AG04449 (cell line): ENCODE data around the gene ENOX1.

Source experiments
- CTCF ChIA-PET: fragments of 350-600 bp; formaldehyde crosslinking; extraction: SDS; loops from one replicate; lab custom pipeline; 2021; ENCODE audit warnings: antibody characterized with exemption; lab: Yijun Ruan, JAX
- POLR2A ChIA-PET: fragments of 400-600, 350-600 bp; formaldehyde crosslinking; extraction: SDS; loops from one replicate; lab custom pipeline; 2020; ENCODE audit warnings: antibody characterized with exemption, inconsistent platforms; lab: Yijun Ruan, JAX
- DNase-seq: peaks from one replicate; pipeline ENCODE4 v3.0.0-alpha.2; 2010; ENCODE audit warnings: low read depth, low spot score
- H3K4me3 ChIP-seq: 2 replicates; pipeline ENCODE4 v1.5.1; 2011; ENCODE audit warnings: low read depth, mild to moderate bottlenecking, control low read depth, low read length
- TF ChIP-seq, protein P1 (sequence below): IDR thresholded peaks from one replicate; pipeline ENCODE4 v1.5.1; 2011; ENCODE audit warnings: mild to moderate bottlenecking, moderate library complexity, low read length, control low read depth, inconsistent platforms; ENCODE audit not compliant: insufficient read depth; ENCODE audit errors: missing control alignments

ENOX1 gene

DNA sequence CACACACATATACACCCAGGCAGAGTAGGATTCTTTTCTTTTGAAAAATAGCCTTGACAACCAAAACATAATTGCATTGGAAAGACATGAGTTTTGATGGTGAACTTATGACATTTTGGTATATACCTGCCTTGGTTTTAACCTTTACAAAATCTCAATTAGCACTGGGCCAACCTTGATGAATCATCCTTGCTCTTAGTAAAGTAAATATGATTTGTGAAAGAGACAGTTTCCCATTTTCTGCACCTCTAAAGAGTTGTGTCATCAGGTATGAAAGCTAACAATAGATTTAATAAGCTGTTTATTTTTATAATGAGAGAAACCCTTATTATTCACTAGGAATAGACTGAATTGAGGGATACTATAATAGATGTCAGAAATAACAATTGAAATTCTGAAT lies 15.7 kb upstream of the ENOX1 start:
- ChIA-PET CTCF (interaction anchor here (0.8 to 4.8 kb wide), 8 partner anchors 10 to 981 kb away, joined by 3 to 55 read pairs (median 12); no protein-coding TSS in a partner anchor), POLR2A (no interaction called here)
- TF ChIP-seq, protein P1, sequence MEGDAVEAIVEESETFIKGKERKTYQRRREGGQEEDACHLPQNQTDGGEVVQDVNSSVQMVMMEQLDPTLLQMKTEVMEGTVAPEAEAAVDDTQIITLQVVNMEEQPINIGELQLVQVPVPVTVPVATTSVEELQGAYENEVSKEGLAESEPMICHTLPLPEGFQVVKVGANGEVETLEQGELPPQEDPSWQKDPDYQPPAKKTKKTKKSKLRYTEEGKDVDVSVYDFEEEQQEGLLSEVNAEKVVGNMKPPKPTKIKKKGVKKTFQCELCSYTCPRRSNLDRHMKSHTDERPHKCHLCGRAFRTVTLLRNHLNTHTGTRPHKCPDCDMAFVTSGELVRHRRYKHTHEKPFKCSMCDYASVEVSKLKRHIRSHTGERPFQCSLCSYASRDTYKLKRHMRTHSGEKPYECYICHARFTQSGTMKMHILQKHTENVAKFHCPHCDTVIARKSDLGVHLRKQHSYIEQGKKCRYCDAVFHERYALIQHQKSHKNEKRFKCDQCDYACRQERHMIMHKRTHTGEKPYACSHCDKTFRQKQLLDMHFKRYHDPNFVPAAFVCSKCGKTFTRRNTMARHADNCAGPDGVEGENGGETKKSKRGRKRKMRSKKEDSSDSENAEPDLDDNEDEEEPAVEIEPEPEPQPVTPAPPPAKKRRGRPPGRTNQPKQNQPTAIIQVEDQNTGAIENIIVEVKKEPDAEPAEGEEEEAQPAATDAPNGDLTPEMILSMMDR, result no peak
- no peak overlapping the region for H3K4me3 ChIP-seq
- no peak for DNase-seq

DNA sequence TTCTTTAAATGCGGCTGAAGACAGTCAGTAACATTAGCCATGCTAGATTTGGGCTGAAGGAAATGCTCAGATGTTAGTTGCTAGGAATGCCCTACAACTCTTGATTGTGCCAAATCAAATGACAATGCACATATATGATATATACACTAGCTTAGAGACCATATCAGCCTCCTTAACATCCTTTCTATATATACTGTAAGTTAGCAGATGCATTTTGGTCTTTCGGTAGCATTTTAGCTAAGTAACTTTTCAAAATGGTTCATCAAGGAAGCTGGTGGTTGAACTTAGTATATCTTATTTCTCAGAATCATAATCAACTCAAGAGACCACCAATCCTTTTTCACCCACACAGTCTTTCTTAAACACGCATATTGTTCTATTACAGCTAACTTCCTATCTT lies 14.1 kb upstream of the ENOX1 start:
- DNase-seq, result no peak
- CTCF ChIA-PET, result interaction anchor here (1.1 to 1.9 kb wide), 5 partner anchors 9 to 1206 kb away, joined by 3 to 9 read pairs (median 5); no protein-coding TSS in a partner anchor

DNA sequence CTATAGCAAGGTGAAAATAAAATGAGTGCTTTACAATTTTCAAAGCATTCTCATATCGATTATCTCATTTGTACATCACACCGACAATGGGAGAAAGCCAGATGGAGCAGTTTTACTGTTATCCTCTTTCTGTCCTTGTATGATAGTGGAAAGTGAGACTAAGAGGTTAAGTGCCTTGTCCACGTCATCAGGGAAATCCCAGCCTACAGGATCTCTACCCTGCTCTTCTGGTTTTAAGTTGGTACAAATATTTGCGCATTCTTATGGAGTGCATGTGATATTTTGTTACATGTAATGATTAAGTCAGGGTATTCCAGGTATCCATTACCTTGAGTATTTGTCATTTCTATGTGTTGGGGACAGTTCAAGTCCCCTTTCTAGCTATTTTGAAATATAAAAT lies 12.4 kb upstream of the ENOX1 start:
- POLR2A ChIA-PET, result no interaction called here
- H3K4me3 ChIP-seq, result no peak overlapping the region
- CTCF ChIA-PET, result no interaction called here
- DNase-seq, result no peak
- TF ChIP-seq, protein P1, result no peak

More for the DNA sequence above, 14.1 kb upstream of the ENOX1 start:
- TF ChIP-seq, protein P1, result no peak
- POLR2A ChIA-PET, result no interaction called here
- no peak overlapping the region for H3K4me3 ChIP-seq

DNA sequence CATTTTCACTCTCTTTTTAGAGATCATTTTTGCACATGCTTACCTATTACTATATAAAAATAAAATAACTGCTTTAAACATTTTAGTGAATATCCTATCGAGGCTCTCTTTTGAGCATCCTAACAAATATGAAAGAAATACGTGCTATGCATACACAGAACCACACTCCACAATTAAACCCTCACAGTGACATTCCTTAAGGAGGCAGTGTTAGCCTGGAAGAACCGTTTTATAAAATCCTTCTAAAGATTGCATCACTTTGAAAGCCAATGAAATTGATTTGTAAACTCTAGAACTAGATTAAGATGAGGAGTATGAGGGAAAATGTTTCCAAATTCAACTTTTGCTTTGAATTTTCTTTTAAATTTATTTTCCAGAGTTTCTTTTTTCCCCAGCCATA lies 11.1 kb upstream of the ENOX1 start:
- H3K4me3 ChIP-seq, result no peak overlapping the region
- ChIA-PET CTCF (no interaction called here), POLR2A (no interaction called here)
- TF ChIP-seq, protein P1, result no peak
- DNase-seq, result no peak

DNA sequence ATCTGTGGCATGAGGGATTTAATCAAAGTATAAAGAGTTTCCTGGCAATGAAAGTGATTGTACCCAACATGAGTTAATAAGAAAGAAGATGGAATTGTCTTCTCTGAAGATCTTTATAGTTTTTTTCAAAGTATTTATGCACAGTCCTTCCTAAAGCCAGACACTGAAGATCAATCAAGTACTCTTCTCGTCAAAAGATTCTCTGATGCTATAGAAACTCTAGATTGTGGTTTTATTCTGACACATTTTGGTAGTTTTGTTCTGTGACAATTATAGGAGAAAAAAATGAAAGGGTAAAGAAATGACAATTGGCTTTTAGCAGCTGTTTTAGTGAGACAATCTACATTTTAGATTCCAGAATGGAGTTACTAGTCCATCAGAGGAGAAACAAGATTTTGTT lies 10.4 kb upstream of the ENOX1 start:
- ChIA-PET POLR2A (no interaction called here), CTCF (no interaction called here)
- TF ChIP-seq, protein P1, result no peak
- H3K4me3 ChIP-seq, result no peak overlapping the region
- no peak for DNase-seq

DNA sequence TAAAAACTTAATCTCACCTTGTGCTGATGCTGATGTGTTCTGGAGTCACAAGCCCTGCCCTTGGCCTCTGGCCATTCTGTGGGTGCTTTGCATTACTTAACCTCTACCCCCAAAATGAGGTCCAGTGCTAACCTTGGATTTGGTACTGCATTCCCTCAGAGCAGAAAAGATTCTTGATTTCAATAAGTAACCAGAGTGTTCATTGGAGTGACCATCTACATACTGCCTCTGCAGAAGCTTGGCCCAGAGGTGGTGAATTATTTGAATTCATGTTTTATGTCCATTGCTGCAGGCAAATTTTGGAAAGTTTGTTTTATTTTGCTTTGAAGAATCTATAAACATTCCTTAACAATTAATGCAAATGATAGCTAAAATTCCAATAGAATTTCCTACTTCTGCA lies 7.6 kb upstream of the ENOX1 start:
- ChIA-PET CTCF (interaction anchor here (1.3 to 2.2 kb wide), 2 partner anchors 10 to 706 kb away, joined by 3 to 8 read pairs; no protein-coding TSS in a partner anchor), POLR2A (no interaction called here)
- TF ChIP-seq, protein P1, result no peak
- DNase-seq, result no peak
- H3K4me3 ChIP-seq, result no peak overlapping the region
